ENCODE measurements around the gene NATD1. TPM values are rescaled to one million over a fixed set of nuclear protein-coding genes. Genes with fewer than 3 reads are reported as not detected.

The NATD1 gene
- total RNA-seq, 1 experiment from 2014 or later, result 7.3 TPM

GRCh38 chr17:21289175-21289901, 36.1 kb upstream of the NATD1 start:
- Mint-ChIP-seq H3K27ac (no peak overlapping the region; a peak in 1 of 7 replicates), H3K4me1 (peaks cover 20 to 21% of the 10 kb centered on the region in 2 experiments), H3K36me3 (ENCODE audit: insufficient read depth in 1 of 3, low read depth in 3 of 3) (peaks cover 0 to 14% (median 2%) of the 10 kb centered on the region in 3 experiments; a peak in 5 of 7 replicates), H3K9me3 (peaks cover 26 to 32% of the 10 kb centered on the region in 2 experiments), H3K27me3 (ENCODE audit: low read depth) (peaks cover 6% of the 10 kb centered on the region), H3K4me3 (no peak overlapping the region)
- Histone ChIP-seq H3K27ac (ENCODE audit: insufficient read length, low read depth, low read length) (no peak overlapping the region), H3K18ac (ENCODE audit: insufficient read length, low read depth, low read length) (no peak overlapping the region), H4K8ac (replicated peaks; ENCODE audit: insufficient read length, low read depth, low read length) (no peak overlapping the region), H3K4me1 (ENCODE audit: insufficient read depth, low read length) (no peaks in the 10 kb centered on the region), H4K5ac (ENCODE audit: insufficient read length, low read depth, low read length) (no peak overlapping the region), H2BK5ac (ENCODE audit: insufficient read length, low read length) (no peak overlapping the region), H3K27me3 (ENCODE audit: insufficient read depth, low read length) (no peaks in the 10 kb centered on the region), H3K23ac (ENCODE audit: insufficient read length, low read depth, low read length) (no peak overlapping the region), H2BK15ac (ENCODE audit: low read depth, low read length) (no peak overlapping the region), H2AFZ (ENCODE audit: low read length) (no peak overlapping the region), H2BK20ac (ENCODE audit: low read depth, low read length, poor library complexity, severe bottlenecking) (no peak overlapping the region), H2AK5ac (ENCODE audit: insufficient read length, low read length) (no peak overlapping the region), H3K14ac (ENCODE audit: insufficient read depth, low read length) (no peak overlapping the region; the same call in 1 of the 2 replicates), H3K4ac (ENCODE audit: low read depth, low read length) (no peak overlapping the region), H3K4me2 (ENCODE audit: insufficient read depth, insufficient read length, low read length) (no peak overlapping the region), H3K9ac (ENCODE audit: extremely low read depth, insufficient read length, low read length) (no peak overlapping the region), H4K91ac (ENCODE audit: insufficient read length, low read depth, low read length) (no peak overlapping the region), H4K20me1 (ENCODE audit: control insufficient read depth, insufficient read depth, insufficient read length) (no peaks in the 10 kb centered on the region), H2BK120ac (ENCODE audit: low read depth, low read length, poor library complexity, severe bottlenecking) (no peak overlapping the region), H3K79me2 (ENCODE audit: insufficient read depth, low read length) (no peaks in the 10 kb centered on the region; the same call in 1 of the 2 replicates), H3K56ac (ENCODE audit: insufficient read length, low read depth, low read length) (no peak overlapping the region), H3K23me2 (ENCODE audit: insufficient read length, low read depth, low read length, poor library complexity, severe bottlenecking) (peaks cover 9% of the 10 kb centered on the region), H3K79me1 (ENCODE audit: insufficient read depth, low read depth, low read length, poor library complexity, severe bottlenecking) (no peaks in the 10 kb centered on the region), H2BK12ac (ENCODE audit: insufficient read length, low read depth, low read length) (no peak overlapping the region), H3T11ph (ENCODE audit: low read length) (no peak overlapping the region), H3K9me3 (ENCODE audit: control insufficient read depth, low read depth, low read length) (peaks cover 14% of the 10 kb centered on the region)
- DNase-seq, result no peak
- no CpG with 5 or more reads among the region's 11 CpGs for WGBS (ENCODE audit: extremely low coverage, insufficient read length, low lambda C conversion rate)
- no peak for TF ChIP-seq CTCF (conservative IDR thresholded peaks at IDR 0.05)
